Transverse colon (tissue), 3 donors: ENCODE results near the gene MIR17HG.

Experiments used
- POLR2A ChIP-seq: fragments of 450-650 bp; IDR thresholded peaks from one replicate; pipeline ENCODE4 v1.6.1; 2016; ENCODE audit warnings: antibody characterized with exemption, mild to moderate bottlenecking, moderate library complexity
- TF ChIP-seq, protein P1 (sequence below), 5 experiments: fragments of 200-600 bp in 3 of 5; fragments of 450-650 bp in 2 of 5; sonication (generic) in 3 of 5; IDR thresholded peaks; 1 replicate in 2 of 5; 2 replicates in 3 of 5; pipeline ENCODE4 v1.5.1; 2016 to 2017; ENCODE audit warnings: antibody characterized with exemption in 5 of 5, inconsistent platforms in 3 of 5, mild to moderate bottlenecking in 2 of 5, moderate library complexity in 1 of 5

DNA sequence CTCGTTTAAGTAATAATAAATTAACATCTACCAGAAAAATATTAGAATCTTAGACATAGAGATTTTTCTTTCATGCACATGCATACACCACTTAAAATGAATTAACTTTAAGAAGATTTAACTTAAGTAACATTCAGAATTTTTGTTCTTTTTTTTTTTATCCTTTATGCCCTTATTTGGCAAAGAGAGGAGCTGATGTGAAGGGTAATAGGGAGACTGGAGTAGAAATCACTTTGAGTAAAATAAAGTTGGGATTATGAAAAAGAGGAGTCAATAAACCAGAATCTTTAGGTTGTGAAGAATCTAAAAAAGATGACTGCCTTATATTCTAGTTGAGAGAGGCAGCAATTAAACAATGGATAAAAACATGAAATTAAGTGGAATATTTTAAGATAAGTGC is 18.8 kb upstream of the MIR17HG start:
- TF ChIP-seq, protein P1, sequence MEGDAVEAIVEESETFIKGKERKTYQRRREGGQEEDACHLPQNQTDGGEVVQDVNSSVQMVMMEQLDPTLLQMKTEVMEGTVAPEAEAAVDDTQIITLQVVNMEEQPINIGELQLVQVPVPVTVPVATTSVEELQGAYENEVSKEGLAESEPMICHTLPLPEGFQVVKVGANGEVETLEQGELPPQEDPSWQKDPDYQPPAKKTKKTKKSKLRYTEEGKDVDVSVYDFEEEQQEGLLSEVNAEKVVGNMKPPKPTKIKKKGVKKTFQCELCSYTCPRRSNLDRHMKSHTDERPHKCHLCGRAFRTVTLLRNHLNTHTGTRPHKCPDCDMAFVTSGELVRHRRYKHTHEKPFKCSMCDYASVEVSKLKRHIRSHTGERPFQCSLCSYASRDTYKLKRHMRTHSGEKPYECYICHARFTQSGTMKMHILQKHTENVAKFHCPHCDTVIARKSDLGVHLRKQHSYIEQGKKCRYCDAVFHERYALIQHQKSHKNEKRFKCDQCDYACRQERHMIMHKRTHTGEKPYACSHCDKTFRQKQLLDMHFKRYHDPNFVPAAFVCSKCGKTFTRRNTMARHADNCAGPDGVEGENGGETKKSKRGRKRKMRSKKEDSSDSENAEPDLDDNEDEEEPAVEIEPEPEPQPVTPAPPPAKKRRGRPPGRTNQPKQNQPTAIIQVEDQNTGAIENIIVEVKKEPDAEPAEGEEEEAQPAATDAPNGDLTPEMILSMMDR (IDR thresholded peaks at IDR 0.05) = no peak
- no peak for TF ChIP-seq POLR2A
